CD4-positive, CD25-positive, alpha-beta regulatory T cell (primary cell): ENCODE data around the gene RAB43. TPM values are rescaled to one million over a fixed set of nuclear protein-coding genes. Genes with fewer than 3 reads are reported as not detected.

Experiments
- ATAC-seq, 2 donors: fragments of 150-1000 bp; cut with Tn5 transposase; one replicate each; pipeline ENCODE4 v1.10.0; 2021; ENCODE audit warnings: low read depth in 2 of 2, moderate number of reproducible peaks in 2 of 2, moderate library complexity in 1 of 2
- DNase-seq, 3 donors: peaks; one replicate each; pipeline versions ENCODE4 v3.0.0 to v3.0.0-alpha.2; 2012 to 2022; ENCODE audit warnings: mixed read lengths in 1 of 3
- H3K27ac ChIP-seq: one replicate; pipeline ENCODE4 v1.7.0; 2013; ENCODE audit warnings: mild to moderate bottlenecking, low read length; ENCODE audit not compliant: insufficient read depth, poor library complexity, severe bottlenecking
- H3K27me3 ChIP-seq: one replicate; pipeline ENCODE4 v1.7.0; 2013; ENCODE audit warnings: low read length; ENCODE audit not compliant: control insufficient read depth, insufficient read depth
- H3K36me3 ChIP-seq: one replicate; pipeline ENCODE4 v1.7.0; 2013; ENCODE audit warnings: mild to moderate bottlenecking, low read length, moderate library complexity; ENCODE audit not compliant: control insufficient read depth, insufficient read depth
- H3K4me1 ChIP-seq: 2 replicates; pipeline ENCODE4 v1.7.0; 2013; ENCODE audit warnings: mild to moderate bottlenecking, low read length; ENCODE audit not compliant: insufficient read depth, control insufficient read depth, poor library complexity, severe bottlenecking
- H3K4me3 ChIP-seq: one replicate; pipeline ENCODE4 v1.7.0; 2013; ENCODE audit warnings: low read depth, mild to moderate bottlenecking, low read length, moderate library complexity
- H3K9me3 ChIP-seq, 2 experiments: 1 replicate in 1 of 2; 2 replicates in 1 of 2; pipeline ENCODE4 v1.7.0; 2013; ENCODE audit warnings: low read length in 2 of 2, mild to moderate bottlenecking in 1 of 2, moderate library complexity in 1 of 2; ENCODE audit not compliant: control insufficient read depth in 2 of 2
- H3K27ac Mint-ChIP-seq, 3 donors: one replicate each; pipeline ENCODE4 v1.8.0; 2020 to 2022; ENCODE audit warnings: mild to moderate bottlenecking in 3 of 3, mixed read lengths in 3 of 3, moderate library complexity in 2 of 3
- H3K27me3 Mint-ChIP-seq: one replicate; pipeline ENCODE4 v1.8.0; 2022; ENCODE audit warnings: mild to moderate bottlenecking, mixed read lengths
- H3K36me3 Mint-ChIP-seq: one replicate; pipeline ENCODE4 v1.8.0; 2020; ENCODE audit warnings: mixed read lengths
- H3K4me1 Mint-ChIP-seq, 4 donors: one replicate each; pipeline ENCODE4 v1.8.0; 2020 to 2022; ENCODE audit warnings: mixed read lengths in 4 of 4, mild to moderate bottlenecking in 1 of 4
- H3K4me3 Mint-ChIP-seq, 4 donors: one replicate each; pipeline ENCODE4 v1.8.0; 2020 to 2022; ENCODE audit warnings: mild to moderate bottlenecking in 4 of 4, mixed read lengths in 4 of 4, moderate library complexity in 3 of 4
- H3K9me3 Mint-ChIP-seq, 7 donors: one replicate each; pipeline ENCODE4 v1.8.0; 2020 to 2022; ENCODE audit warnings: mixed read lengths in 7 of 7, mild to moderate bottlenecking in 3 of 7, moderate library complexity in 2 of 7
- polyA plus RNA-seq, 4 donors: library from polyadenylated mRNA; unstranded; fragments of 300-500 nt; fragmentation: Illumina TruSeq; gene quantifications; one replicate each; pipeline ENCODE4 v1.2.3, GENCODE V29; 2021
- total RNA-seq: library from RNA; stranded (reverse); gene quantifications from one replicate; pipeline ENCODE4 v1.2.3, GENCODE V29; 2022

The RAB43 gene
- total and polyA plus RNA-seq, 5 donors from 2014 or later = 14.5 to 57.2 (median 21.8) TPM

DNA sequence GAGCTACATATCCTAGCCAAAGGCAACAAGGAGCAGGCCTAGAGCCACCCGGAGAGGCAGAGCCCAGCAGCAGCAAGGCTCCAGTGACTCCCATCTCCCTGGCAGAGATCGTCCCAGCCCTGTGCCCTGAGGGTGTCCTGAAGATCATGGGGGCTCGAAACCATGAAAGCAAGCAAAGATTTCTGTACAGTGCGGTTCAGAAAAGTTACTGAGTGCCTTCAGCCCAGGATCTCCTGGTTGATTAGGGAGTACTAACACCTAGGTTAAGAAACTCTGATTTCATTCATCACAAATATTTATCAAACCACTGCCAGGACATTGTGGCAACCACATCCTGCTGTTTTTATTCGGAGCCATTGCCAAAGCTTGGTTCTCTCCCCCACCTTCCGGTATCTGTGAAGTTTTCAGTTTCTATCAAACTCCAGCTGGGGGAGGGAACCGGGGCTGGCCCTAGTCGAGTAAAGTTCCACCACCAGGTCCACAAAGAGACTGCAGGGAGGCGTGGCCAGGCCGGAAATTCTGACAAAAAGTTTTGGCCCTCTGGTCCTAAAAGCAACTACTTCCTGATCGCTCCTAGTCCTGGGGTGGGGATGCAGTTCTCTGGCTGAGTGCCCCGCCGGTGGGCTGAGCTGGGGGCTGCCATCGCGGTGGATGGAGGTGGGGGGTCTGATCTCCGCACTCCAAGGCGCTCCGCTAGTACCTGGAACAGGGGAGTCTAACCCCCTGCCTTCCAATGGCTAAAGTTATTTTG is 1.2 kb downstream of the RAB43 start:
- H3K4me1 ChIP-seq = peaks cover 69% of the 10 kb centered on the region
- H3K36me3 ChIP-seq = peaks cover 6% of the 10 kb centered on the region

DNA sequence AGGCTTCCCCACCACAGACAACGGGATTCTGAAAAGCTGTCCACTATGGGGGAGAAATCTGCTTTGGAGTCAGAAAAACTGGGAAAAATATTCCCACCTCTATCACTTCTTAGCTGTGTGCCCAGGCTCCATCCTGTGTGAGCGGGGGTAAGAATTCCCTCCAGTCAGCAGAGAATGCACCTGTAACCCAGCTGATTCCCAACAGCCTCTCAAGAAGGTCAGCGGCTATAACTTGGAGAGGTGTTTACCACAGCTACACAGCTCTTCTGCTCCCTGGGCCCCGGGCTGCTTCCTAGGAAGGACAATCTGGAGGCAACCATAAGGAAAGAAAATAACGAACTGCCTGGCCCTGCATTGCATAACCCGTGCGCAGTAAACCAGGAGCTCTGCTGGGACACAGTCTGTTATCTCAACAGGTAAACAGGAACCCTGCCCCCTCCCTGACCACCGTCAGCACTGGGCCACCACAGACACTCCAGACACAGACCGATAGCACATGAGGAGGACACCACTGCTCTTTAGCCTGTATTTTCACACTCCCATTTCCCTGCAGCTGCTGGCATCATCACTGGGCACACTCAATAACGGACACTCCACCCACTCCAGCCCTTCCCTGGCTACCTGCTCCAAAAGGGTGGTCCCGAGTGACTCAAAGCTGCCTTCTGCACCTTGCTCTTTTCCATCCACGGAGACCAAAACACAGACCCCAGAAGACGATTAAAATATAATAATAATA is 2.1 kb downstream of the RAB43 start:
- peaks cover 23 to 65% (median 45%) of the 10 kb centered on the region in 4 donors for H3K4me1 Mint-ChIP-seq
- peaks cover 8% of the 10 kb centered on the region for H3K36me3 ChIP-seq
- DNase-seq (peak in 2 of 3 donors; percentile 14 to 47), ATAC-seq (no peak)
- H3K27ac ChIP-seq = peak overlapping the region; percentile 90
- peak overlapping the region; percentile 95 to 99 (median 97) for H3K27ac Mint-ChIP-seq
- H3K9me3 ChIP-seq = no peaks in the 10 kb centered on the region
- peaks cover 0 to 1% (median 0%) of the 10 kb centered on the region in 7 donors for H3K9me3 Mint-ChIP-seq
- peaks cover 76% of the 10 kb centered on the region for H3K4me1 ChIP-seq
- no peaks in the 10 kb centered on the region for H3K27me3 Mint-ChIP-seq
- H3K4me3 Mint-ChIP-seq = peak overlapping the region; percentile 93 to 98 (median 96)
- peak overlapping the region; percentile 98 for H3K4me3 ChIP-seq
- peaks cover 33% of the 10 kb centered on the region for H3K36me3 Mint-ChIP-seq
- H3K27me3 ChIP-seq = no peaks in the 10 kb centered on the region

More for the DNA sequence above, 1.2 kb downstream of the RAB43 start:
- peak overlapping the region; percentile 90 for H3K27ac ChIP-seq
- H3K4me3 ChIP-seq = peak overlapping the region; percentile 98
- Mint-ChIP-seq H3K9me3 (peaks cover 0 to 1% (median 0%) of the 10 kb centered on the region in 7 donors), H3K4me3 (peak overlapping the region; percentile 93 to 98 (median 96)), H3K4me1 (peaks cover 23 to 58% (median 44%) of the 10 kb centered on the region in 4 donors), H3K27me3 (no peaks in the 10 kb centered on the region), H3K27ac (peak overlapping the region; percentile 95 to 99 (median 97)), H3K36me3 (peaks cover 33% of the 10 kb centered on the region)
- DNase-seq (peak; percentile 86 to 99 (median 95)), ATAC-seq (peak; percentile 76 to 77)
- no peaks in the 10 kb centered on the region for H3K27me3 ChIP-seq
- no peaks in the 10 kb centered on the region for H3K9me3 ChIP-seq

DNA sequence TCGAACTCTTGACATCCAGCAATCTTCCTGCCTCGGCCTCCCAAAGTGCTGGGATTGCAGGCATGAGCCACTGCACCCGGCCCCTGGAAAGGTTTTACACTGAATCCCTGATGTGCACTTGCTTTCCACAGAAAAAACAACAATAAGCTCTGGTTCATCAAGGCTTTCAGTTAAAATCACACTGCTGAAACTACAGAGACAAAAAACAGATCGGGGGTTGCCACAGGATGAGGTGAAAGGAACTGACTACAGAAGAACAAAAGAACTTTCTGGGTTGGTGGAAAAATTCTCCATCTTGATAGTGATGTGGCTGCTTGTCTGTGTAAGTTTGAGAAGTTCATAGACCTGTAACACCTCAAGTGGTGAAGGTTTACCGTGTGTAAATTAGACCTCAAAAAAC is 2.9 kb downstream of the RAB43 start:
- Mint-ChIP-seq H3K9me3 (peaks cover 0 to 1% (median 0%) of the 10 kb centered on the region in 7 donors), H3K4me1 (peaks cover 23 to 71% (median 51%) of the 10 kb centered on the region in 4 donors), H3K27ac (peak overlapping the region; percentile 95 to 99 (median 97)), H3K27me3 (no peaks in the 10 kb centered on the region), H3K36me3 (peaks cover 37% of the 10 kb centered on the region), H3K4me3 (peak overlapping the region; percentile 93 to 98 (median 96))
- Histone ChIP-seq H3K4me1 (peaks cover 80% of the 10 kb centered on the region), H3K4me3 (peak overlapping the region; percentile 98), H3K27me3 (no peaks in the 10 kb centered on the region), H3K9me3 (no peaks in the 10 kb centered on the region), H3K36me3 (peaks cover 12% of the 10 kb centered on the region), H3K27ac (peak overlapping the region; percentile 90)
- DNase-seq (peak; percentile 44 to 87 (median 83)), ATAC-seq (peak; percentile 24 to 38)

DNA sequence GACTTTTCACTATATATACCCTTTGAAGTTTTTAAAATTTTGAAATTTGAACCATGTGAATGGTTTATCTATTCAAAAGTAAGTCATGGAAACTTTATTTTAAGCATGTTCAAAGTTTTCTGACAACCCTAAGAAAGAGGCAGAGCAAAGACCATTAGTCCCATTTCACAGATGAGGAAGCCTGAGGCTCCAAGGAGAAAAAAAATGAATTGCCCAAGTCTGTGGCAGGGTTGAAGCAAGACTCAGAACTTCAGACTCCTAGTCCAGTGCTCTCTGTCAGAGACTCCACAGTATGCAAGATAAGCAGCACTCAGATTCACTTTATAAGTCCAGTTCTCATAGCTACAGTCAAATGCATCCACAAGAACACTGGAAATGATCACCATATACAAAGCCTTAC is 4.5 kb downstream of the RAB43 start:
- Histone ChIP-seq H3K27me3 (no peaks in the 10 kb centered on the region), H3K4me1 (peaks cover 73% of the 10 kb centered on the region), H3K9me3 (no peaks in the 10 kb centered on the region), H3K27ac (peak overlapping the region; percentile 90), H3K36me3 (peaks cover 19% of the 10 kb centered on the region), H3K4me3 (peak overlapping the region; percentile 98)
- ATAC-seq (no peak), DNase-seq (no peak)
- H3K27me3 Mint-ChIP-seq = no peaks in the 10 kb centered on the region
- peak overlapping the region; percentile 95 to 99 (median 97) for H3K27ac Mint-ChIP-seq
- H3K4me1 Mint-ChIP-seq = peaks cover 23 to 71% (median 48%) of the 10 kb centered on the region in 4 donors
- H3K4me3 Mint-ChIP-seq = peak overlapping the region; percentile 78 to 98 (median 94)
- peaks cover 37% of the 10 kb centered on the region for H3K36me3 Mint-ChIP-seq
- peaks cover 0 to 1% (median 0%) of the 10 kb centered on the region in 7 donors for H3K9me3 Mint-ChIP-seq

DNA sequence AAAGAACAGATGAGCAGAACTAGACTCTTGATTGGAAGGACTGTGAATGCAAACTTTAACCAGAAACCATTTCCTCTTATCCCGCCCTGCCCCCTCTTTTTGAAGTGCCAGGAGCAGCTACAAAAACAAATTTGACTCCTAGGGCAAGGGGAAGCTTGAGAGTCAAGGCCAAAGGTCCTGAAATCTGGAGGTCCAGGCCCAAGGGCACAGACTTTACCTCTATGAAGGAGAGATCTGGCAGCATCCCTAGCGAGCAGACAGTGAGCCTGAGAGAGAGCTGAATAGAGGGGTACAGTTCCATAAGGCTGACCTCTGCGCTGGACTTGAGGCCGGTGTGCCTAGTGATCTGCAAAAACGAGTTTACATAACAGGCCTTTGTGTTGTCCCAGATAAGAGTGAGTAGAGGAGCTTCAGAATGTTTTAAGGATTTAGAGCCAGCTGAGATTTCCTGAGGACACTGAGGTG is 5.1 kb downstream of the RAB43 start:
- Mint-ChIP-seq H3K27ac (peak overlapping the region; percentile 95 to 99 (median 97)), H3K9me3 (peaks cover 0 to 1% (median 0%) of the 10 kb centered on the region in 7 donors), H3K4me3 (peak overlapping the region; percentile 90 to 98 (median 94)), H3K27me3 (no peaks in the 10 kb centered on the region), H3K36me3 (peaks cover 37% of the 10 kb centered on the region), H3K4me1 (peaks cover 23 to 73% (median 51%) of the 10 kb centered on the region in 4 donors)
- Histone ChIP-seq H3K27ac (peak overlapping the region; percentile 90), H3K36me3 (peaks cover 19% of the 10 kb centered on the region), H3K4me3 (peak overlapping the region; percentile 98), H3K9me3 (no peaks in the 10 kb centered on the region), H3K4me1 (peaks cover 72% of the 10 kb centered on the region), H3K27me3 (no peaks in the 10 kb centered on the region)
- ATAC-seq (no peak), DNase-seq (peak in 2 of 3 donors; percentile 28 to 64)

DNA sequence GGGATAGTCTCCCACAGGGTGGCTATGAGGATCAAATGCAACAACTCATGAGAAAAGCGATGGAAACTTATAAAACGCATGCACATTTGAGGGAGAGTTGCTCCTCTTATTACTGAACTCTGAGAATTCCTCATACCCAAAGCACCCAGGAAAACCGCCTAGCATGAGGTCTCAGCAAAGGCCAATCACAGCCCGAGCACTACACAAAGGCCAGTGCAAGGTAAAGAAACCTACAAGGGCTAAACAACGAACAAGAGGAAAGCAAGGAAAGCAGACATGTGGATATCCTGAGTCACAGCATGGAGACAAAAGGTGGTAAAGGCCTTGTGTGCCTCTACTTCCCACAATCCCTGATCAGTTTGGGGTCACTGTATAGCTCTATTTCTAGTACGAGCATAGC is 7.1 kb downstream of the RAB43 start:
- Histone ChIP-seq H3K36me3 (peaks cover 27% of the 10 kb centered on the region), H3K27ac (no peak overlapping the region), H3K9me3 (no peaks in the 10 kb centered on the region), H3K4me1 (peaks cover 62% of the 10 kb centered on the region), H3K27me3 (no peaks in the 10 kb centered on the region), H3K4me3 (no peak overlapping the region)
- Mint-ChIP-seq H3K36me3 (peaks cover 45% of the 10 kb centered on the region), H3K27me3 (no peaks in the 10 kb centered on the region), H3K4me1 (peaks cover 23 to 88% (median 62%) of the 10 kb centered on the region in 4 donors), H3K4me3 (peak overlapping the region; percentile 2 to 70 (median 58)), H3K9me3 (no peaks in the 10 kb centered on the region), H3K27ac (peak overlapping the region; percentile 86 to 90 (median 90))
- ATAC-seq (no peak), DNase-seq (no peak)

DNA sequence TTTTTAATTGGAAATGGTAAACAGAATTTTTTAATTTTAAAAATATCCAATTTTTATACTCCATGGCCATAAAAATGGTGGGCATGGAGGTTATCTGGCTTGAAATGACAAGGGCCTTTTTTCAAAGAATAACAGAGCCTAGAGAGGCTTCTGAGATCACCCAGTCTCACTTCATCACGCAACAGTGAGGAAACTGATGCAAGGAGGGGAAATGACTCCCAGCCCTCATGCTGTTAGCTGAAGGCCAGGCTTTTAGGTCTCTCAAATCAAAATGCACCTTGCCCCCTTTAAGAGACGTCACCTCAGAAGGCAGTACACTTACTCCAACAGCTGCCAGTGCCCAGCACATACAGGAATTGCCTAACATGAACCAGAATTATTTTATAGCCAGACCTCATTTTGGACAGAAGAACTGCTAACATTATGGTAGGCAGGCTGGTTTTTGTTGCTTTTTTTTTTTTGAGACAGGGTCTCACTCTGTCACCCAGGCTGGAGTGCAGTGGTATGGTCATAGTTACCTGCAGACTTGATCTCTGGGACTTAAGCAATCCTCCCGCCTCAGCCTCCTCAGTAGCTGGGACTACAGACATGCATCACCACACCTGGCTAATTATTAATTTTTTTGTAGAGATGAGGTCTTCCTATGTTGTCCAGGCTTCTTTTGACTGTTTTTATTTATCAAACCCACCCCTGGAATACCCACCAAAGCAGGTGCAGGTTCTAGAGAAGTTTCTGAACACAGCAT is 9.1 kb downstream of the RAB43 start:
- Histone ChIP-seq H3K36me3 (peaks cover 35% of the 10 kb centered on the region), H3K4me3 (no peak overlapping the region), H3K9me3 (no peaks in the 10 kb centered on the region), H3K27me3 (no peaks in the 10 kb centered on the region), H3K4me1 (peaks cover 50% of the 10 kb centered on the region), H3K27ac (peak overlapping the region; percentile 14)
- peaks cover 16 to 87% (median 58%) of the 10 kb centered on the region in 4 donors for H3K4me1 Mint-ChIP-seq
- peak overlapping the region in 3 of 4 donors; percentile 32 to 62 (median 39) for H3K4me3 Mint-ChIP-seq
- H3K27ac Mint-ChIP-seq = peak overlapping the region; percentile 56 to 81 (median 81)
- peak in 1 of 3 donors; percentile 47 for DNase-seq
- no peaks in the 10 kb centered on the region for H3K9me3 Mint-ChIP-seq
- no peaks in the 10 kb centered on the region for H3K27me3 Mint-ChIP-seq
- peak in 1 of 2 donors; percentile 33 for ATAC-seq
- H3K36me3 Mint-ChIP-seq = peaks cover 32% of the 10 kb centered on the region
